ENCODE data around the gene CD320. TPM values are rescaled to one million over a fixed set of nuclear protein-coding genes. Genes with fewer than 3 reads are reported as not detected.
A peak's percentile ranks its signal among the peaks of the same experiment; 100 is the strongest.

The CD320 gene
- total RNA-seq, 4 donors from 2014 or later: 49.8 to 85.3 (median 66.1) TPM

DNA sequence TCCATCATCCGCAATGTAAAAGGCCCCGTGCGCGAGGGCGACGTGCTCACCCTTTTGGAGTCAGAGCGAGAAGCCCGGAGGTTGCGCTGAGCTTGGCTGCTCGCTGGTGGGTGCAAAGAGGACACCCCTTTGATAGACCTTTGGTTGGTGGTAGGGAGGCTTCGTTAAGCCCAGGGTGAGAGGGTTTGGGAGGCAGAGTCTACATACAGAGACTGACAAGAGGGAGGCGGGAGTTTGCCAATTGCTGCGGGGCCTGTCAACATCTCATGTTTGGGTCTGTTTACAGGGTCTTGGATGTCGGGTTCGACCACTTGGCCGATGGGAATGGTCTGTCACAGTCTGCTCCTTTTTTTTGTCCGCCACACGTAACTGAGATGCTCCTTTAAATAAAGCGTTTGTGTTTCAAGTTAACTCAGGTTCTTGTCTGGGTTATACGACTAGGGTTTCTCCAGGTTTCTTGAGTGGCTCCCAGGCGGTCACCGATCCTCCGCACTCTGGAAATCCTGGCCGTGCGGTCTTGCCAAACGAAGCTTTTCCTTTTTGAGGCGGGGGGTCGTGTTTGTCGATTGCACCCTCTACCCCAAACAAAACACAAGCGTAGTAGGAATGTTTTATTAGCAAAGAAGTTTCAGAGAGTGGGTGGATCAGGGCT lies 14.0 kb upstream of the CD320 start:
- ATAC-seq: no peak
- in situ Hi-C loops (cut with MboI; ENCODE audit: low sequenced_read_pairs in 4 of 4): no loop called here

DNA sequence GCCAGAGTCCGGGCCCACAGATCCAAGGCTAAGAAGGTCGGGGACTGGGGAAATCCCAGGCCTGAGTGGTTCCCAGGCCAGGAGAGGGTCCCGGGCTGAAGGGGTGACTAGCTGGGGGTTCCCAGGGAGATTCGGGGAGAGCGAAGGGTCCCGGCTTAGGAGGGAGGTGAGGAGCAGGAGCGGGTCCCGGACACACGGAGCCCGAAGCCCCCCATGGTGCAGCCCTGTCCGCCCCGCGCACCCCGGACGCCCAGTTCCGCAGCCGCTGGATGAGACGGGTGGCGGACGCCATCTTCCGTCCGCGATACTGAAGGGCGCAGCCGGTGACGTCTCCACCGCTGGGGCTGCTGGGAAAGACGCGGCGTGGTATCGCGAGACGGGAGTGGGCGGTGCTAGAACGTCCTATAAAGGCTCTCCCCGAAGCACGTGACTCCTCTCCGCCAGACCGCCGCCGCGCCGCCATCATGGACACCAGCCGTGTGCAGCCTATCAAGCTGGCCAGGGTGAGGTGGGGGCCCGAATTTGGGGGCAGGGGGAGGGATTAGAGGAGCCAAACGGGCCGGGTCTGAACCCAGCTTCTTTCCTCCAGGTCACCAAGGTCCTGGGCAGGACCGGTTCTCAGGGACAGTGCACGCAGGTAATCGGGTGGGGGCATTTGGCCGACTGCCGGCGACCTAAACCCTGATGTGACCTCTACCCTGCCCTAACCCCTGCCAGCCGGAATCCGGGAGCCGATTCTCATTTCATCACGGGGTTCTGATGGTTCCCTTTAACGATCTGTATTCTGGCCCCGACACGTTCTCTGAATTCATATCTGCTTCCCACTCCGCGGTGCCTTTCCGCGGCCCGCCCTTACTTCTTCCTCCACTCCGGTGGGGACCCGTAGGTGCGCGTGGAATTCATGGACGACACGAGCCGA lies 13.2 kb upstream of the CD320 start, which contains the start of the genes NDUFA7 and RPS28:
Gene NDUFA7, minus strand, starts transcription at position 309 of the 919 bp plus-strand sequence. Its CDS starts 17 bp downstream, at position 292.
Gene RPS28, plus strand, starts transcription at position 430 of the 919 bp plus-strand sequence. Its CDS starts 35 bp downstream, at position 465.
- ATAC-seq (peak; percentile 94 to 97), DNase-seq (peak; percentile 94 to 96)
- in situ Hi-C loops (cut with MboI; ENCODE audit: low sequenced_read_pairs in 4 of 4): no loop called here
- no peaks in the 10 kb centered on the region for H3K9me3 ChIP-seq
- peak within 1 kb of the TSS; percentile 93 to 99 (median 94) for H3K27ac ChIP-seq
- H3K27me3 ChIP-seq: no peaks in the 10 kb centered on the region
- peak within 1 kb of the TSS; percentile 88 to 99 (median 94) for H3K4me3 ChIP-seq
- peaks cover 0 to 14% of the 10 kb centered on the region in 2 donors for H3K36me3 ChIP-seq
- peak; percentile 88 to 94 for TF ChIP-seq POLR2A (IDR thresholded peaks at IDR 0.05)
- TF ChIP-seq, protein P1, sequence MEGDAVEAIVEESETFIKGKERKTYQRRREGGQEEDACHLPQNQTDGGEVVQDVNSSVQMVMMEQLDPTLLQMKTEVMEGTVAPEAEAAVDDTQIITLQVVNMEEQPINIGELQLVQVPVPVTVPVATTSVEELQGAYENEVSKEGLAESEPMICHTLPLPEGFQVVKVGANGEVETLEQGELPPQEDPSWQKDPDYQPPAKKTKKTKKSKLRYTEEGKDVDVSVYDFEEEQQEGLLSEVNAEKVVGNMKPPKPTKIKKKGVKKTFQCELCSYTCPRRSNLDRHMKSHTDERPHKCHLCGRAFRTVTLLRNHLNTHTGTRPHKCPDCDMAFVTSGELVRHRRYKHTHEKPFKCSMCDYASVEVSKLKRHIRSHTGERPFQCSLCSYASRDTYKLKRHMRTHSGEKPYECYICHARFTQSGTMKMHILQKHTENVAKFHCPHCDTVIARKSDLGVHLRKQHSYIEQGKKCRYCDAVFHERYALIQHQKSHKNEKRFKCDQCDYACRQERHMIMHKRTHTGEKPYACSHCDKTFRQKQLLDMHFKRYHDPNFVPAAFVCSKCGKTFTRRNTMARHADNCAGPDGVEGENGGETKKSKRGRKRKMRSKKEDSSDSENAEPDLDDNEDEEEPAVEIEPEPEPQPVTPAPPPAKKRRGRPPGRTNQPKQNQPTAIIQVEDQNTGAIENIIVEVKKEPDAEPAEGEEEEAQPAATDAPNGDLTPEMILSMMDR (IDR thresholded peaks at IDR 0.05 in 4 of 5, conservative IDR thresholded peaks at IDR 0.05 in 1 of 5): peak; percentile 27 to 61 (median 52)
- intact Hi-C loops (cut with DNase I; ENCODE audit: low total_unique reads): loop anchor here (1.0 to 10.0 kb wide), 4 partner anchors 13 to 513 kb away; partner anchors contain the start of genes CD320, MBD3L1, RAB11B and ZNF558
- peaks cover 23 to 30% of the 10 kb centered on the region in 2 donors for H3K4me1 ChIP-seq

More for the DNA sequence above, 14.0 kb upstream of the CD320 start:
- H3K4me1 ChIP-seq: peaks cover 23 to 30% of the 10 kb centered on the region in 2 donors
- H3K4me3 ChIP-seq: peak overlapping the region; percentile 88 to 99 (median 94)
- no peak for TF ChIP-seq POLR2A (IDR thresholded peaks at IDR 0.05)
- TF ChIP-seq, protein P1 (IDR thresholded peaks at IDR 0.05 in 4 of 5, conservative IDR thresholded peaks at IDR 0.05 in 1 of 5): no peak
- no peaks in the 10 kb centered on the region for H3K9me3 ChIP-seq
- no peak for DNase-seq
- peaks cover 0 to 13% of the 10 kb centered on the region in 2 donors for H3K36me3 ChIP-seq
- no peaks in the 10 kb centered on the region for H3K27me3 ChIP-seq
- intact Hi-C loops (cut with DNase I; ENCODE audit: low total_unique reads): loop anchor here (1.0 to 10.0 kb wide), 4 partner anchors 14 to 513 kb away; partner anchors contain the start of genes CD320, MBD3L1, RAB11B and ZNF558
- H3K27ac ChIP-seq: peak overlapping the region; percentile 93 to 99 (median 94)

DNA sequence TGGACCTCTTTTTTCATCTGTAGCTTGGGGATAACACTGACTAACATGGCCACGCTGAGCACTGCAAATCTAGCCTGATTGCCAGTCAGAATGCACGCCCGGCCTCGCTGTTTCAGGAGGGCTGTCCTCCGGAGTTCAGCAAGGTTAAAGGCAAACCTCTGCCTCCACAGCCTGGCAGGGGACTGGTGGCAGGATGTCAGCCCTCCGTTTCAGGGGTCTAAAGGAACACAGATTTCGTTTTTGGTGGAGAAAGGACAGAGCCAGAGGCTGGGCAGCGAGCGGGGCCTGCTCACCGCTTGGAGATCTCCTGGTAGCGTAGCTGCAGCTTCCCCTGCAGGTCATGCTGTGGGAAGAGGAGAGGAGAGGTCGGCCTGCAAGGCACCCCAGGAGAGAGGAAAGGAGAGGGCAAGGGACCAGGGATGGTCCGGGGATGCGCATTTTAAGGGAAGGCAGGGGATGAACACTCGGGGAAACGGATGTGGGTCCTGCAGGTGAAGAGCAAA lies 12.5 kb upstream of the CD320 start:
- in situ Hi-C loops (cut with MboI; ENCODE audit: low sequenced_read_pairs in 4 of 4): no loop called here
- DNase-seq: no peak
- intact Hi-C loops (cut with DNase I; ENCODE audit: low total_unique reads): loop anchor here (1.0 to 10.0 kb wide), 4 partner anchors 12 to 514 kb away; partner anchors contain the start of genes CD320, MBD3L1, RAB11B and ZNF558

More for the DNA sequence above, 12.5 kb upstream of the CD320 start:
- TF ChIP-seq POLR2A (IDR thresholded peaks at IDR 0.05): no peak
- TF ChIP-seq, protein P1 (IDR thresholded peaks at IDR 0.05 in 4 of 5, conservative IDR thresholded peaks at IDR 0.05 in 1 of 5): no peak
- peak overlapping the region; percentile 88 to 99 (median 94) for H3K4me3 ChIP-seq
- peaks cover 23 to 30% of the 10 kb centered on the region in 2 donors for H3K4me1 ChIP-seq
- peaks cover 0 to 20% of the 10 kb centered on the region in 2 donors for H3K36me3 ChIP-seq
- peak; percentile 18 for ATAC-seq
- H3K27ac ChIP-seq: peak overlapping the region; percentile 93 to 99 (median 94)
- H3K9me3 ChIP-seq: no peaks in the 10 kb centered on the region
- no peaks in the 10 kb centered on the region for H3K27me3 ChIP-seq

Measured in gastrocnemius medialis (tissue), 4 donors.